K562 (cell line): Measurements from ENCODE around the gene NFATC2. TPM values are rescaled to one million over a fixed set of nuclear protein-coding genes. Genes with fewer than 3 reads are reported as not detected.

Source experiments
- ATAC-seq: fragments of 200-7000 bp; cut with Tn5 transposase; 3 replicates; pipeline ENCODE4 v1.9.1; 2020; ENCODE audit warnings: moderate library complexity
- BruUV-seq: library from RNA; stranded (reverse); fragments of 400-500 nt; replicated peaks from 2 replicates; lab custom pipeline; 2021; lab: Mats Ljungman, UMichigan
- CTCF ChIA-PET: fragments of 300-600 bp; formaldehyde crosslinking; extraction: SDS; loops from one replicate; lab custom pipeline; 2021; ENCODE audit warnings: low intra/inter-chr PET ratio; lab: Yijun Ruan, JAX
- POLR2A ChIA-PET: fragments of 300-600, 350-650 bp; sonication (Branson Sonifier 250); formaldehyde crosslinking; extraction: SDS; loops from one replicate; lab custom pipeline; 2021; ENCODE audit warnings: antibody characterized with exemption, inconsistent platforms; lab: Yijun Ruan, JAX
- DNase-seq, 4 experiments: peaks; one replicate each; pipeline versions ENCODE4 v3.0.0 to v3.0.0-alpha.2; 2011 to 2018; ENCODE audit warnings: low spot score in 3 of 4, mixed read lengths in 3 of 4; ENCODE audit errors: extremely low read depth in 1 of 4
- FAIRE-seq: peaks from 2 replicates; lab custom pipeline; 2011; peaks lifted over from hg19 to GRCh38; lab: Jason Lieb, UNC
- H2AFZ ChIP-seq: 2 replicates; pipeline ENCODE4 v1.6.0; 2011; ENCODE audit warnings: low read depth, low read length, control low read depth, inconsistent platforms
- H3K27ac ChIP-seq: fragments of 200-600 bp; 3 replicates; pipeline ENCODE4 v1.8.0; 2011; ENCODE audit warnings: low read depth, mild to moderate bottlenecking, control low read depth, inconsistent platforms, low read length, moderate library complexity, mixed read lengths; ENCODE audit errors: extremely low read depth
- H3K27me3 ChIP-seq, 2 experiments: fragments of 300-600 bp in 1 of 2; 2 replicates in 1 of 2; 3 replicates in 1 of 2; pipeline versions ENCODE4 v1.6.0 to v1.8.0; 2011; ENCODE audit warnings: inconsistent platforms in 2 of 2, low read length in 2 of 2, mild to moderate bottlenecking in 1 of 2, mixed read lengths in 1 of 2, moderate library complexity in 1 of 2; ENCODE audit not compliant: control insufficient read depth in 2 of 2, insufficient read depth in 2 of 2
- H3K36me3 ChIP-seq: fragments of 300-600 bp; 3 replicates; pipeline ENCODE4 v1.8.0; 2011; ENCODE audit warnings: mild to moderate bottlenecking, low read length, inconsistent platforms; ENCODE audit not compliant: control insufficient read depth, insufficient read depth
- H3K4me1 ChIP-seq, 2 experiments: fragments of 200-600 bp in 1 of 2; replicated peaks in 1 of 2; 2 replicates in 1 of 2; 3 replicates in 1 of 2; pipeline versions ENCODE4 v1.5.1 to v1.8.0; 2011; ENCODE audit warnings: inconsistent platforms in 2 of 2, low read length in 2 of 2, mild to moderate bottlenecking in 1 of 2, mixed read lengths in 1 of 2, moderate library complexity in 1 of 2; ENCODE audit not compliant: control insufficient read depth in 2 of 2, insufficient read depth in 2 of 2
- H3K4me2 ChIP-seq: 2 replicates; pipeline ENCODE4 v1.6.1; 2011; ENCODE audit warnings: low read length, control low read depth, inconsistent platforms, mixed read lengths; ENCODE audit not compliant: insufficient read depth
- H3K4me3 ChIP-seq: fragments of 200-600 bp; sonication (generic), shearing (Covaris generic); 2 replicates; pipeline ENCODE4 v1.5.1; 2016; ENCODE audit warnings: control low read depth, inconsistent platforms
- H3K79me2 ChIP-seq: fragments of 200-600 bp; 3 replicates; pipeline ENCODE4 v1.8.0; 2011; ENCODE audit warnings: low read length, inconsistent platforms; ENCODE audit not compliant: control insufficient read depth, insufficient read depth
- H3K9ac ChIP-seq, 2 experiments: 2 replicates each; pipeline versions ENCODE4 v1.6.0 to v1.6.1; 2011; ENCODE audit warnings: low read depth in 2 of 2, low read length in 2 of 2, control low read depth in 1 of 2, inconsistent platforms in 1 of 2, mild to moderate bottlenecking in 1 of 2, mixed read lengths in 1 of 2; ENCODE audit not compliant: insufficient read depth in 1 of 2
- H3K9me1 ChIP-seq: one replicate; pipeline ENCODE4 v1.6.0; 2011; ENCODE audit warnings: inconsistent platforms, mild to moderate bottlenecking, low read length, moderate library complexity; ENCODE audit not compliant: control insufficient read depth, insufficient read depth
- H3K9me3 ChIP-seq: replicated peaks from 2 replicates; pipeline ENCODE4 v1.5.1; 2011; ENCODE audit warnings: low read depth, low read length, inconsistent platforms; ENCODE audit not compliant: control insufficient read depth, insufficient read depth
- H4K20me1 ChIP-seq: replicated peaks from 2 replicates; pipeline ENCODE4 v1.6.1; 2011; ENCODE audit warnings: low read length, inconsistent platforms, mixed read lengths; ENCODE audit not compliant: control insufficient read depth, insufficient read depth
- CREBBP ChIP-seq: IDR thresholded peaks from one replicate; pipeline ENCODE4 v1.6.1; 2012; ENCODE audit warnings: low read depth, mild to moderate bottlenecking, control low read depth, inconsistent platforms, low read length
- ETV6 ChIP-seq, 3 experiments: fragments of 150-350 bp in 1 of 3; sonication (generic) in 1 of 3; formaldehyde crosslinking in 1 of 3; IDR thresholded peaks; 2 replicates each; pipeline versions ENCODE4 v1.6.1 to v1.8.0; 2014 to 2022; ENCODE audit warnings: borderline replicate concordance in 2 of 3, low read depth in 2 of 3, antibody characterized with exemption in 1 of 3, low read length in 1 of 3, mild to moderate bottlenecking in 1 of 3, missing genetic modification reagents in 1 of 3
- NRF1 ChIP-seq, 2 experiments: fragments of 450-650 bp; IDR thresholded peaks in 1 of 2; conservative IDR thresholded peaks in 1 of 2; 2 replicates each; pipeline ENCODE4 v1.6.1; 2014; ENCODE audit warnings: mild to moderate bottlenecking in 2 of 2
- PHF20 ChIP-seq: fragments of 450-650 bp; IDR thresholded peaks from 2 replicates; pipeline ENCODE4 v1.6.1; 2018; ENCODE audit not compliant: partially characterized antibody
- POLR2AphosphoS2 ChIP-seq: IDR thresholded peaks from 2 replicates; pipeline ENCODE4 v1.6.1; 2012; ENCODE audit warnings: low read length, improper control_type of control experiment
- SMARCA4 ChIP-seq: fragments of 450-650 bp; IDR thresholded peaks from 2 replicates; pipeline ENCODE4 v1.6.1; 2016
- SRSF1 ChIP-seq: fragments of 200-400 bp; formaldehyde crosslinking; IDR thresholded peaks from 2 replicates; pipeline ENCODE4 v1.6.1; 2017; ENCODE audit warnings: mild to moderate bottlenecking, low read depth, low read length, moderate library complexity
- YBX1 ChIP-seq: fragments of 450-650 bp; IDR thresholded peaks from 2 replicates; pipeline ENCODE4 v1.7.1; 2016; ENCODE audit warnings: mild to moderate bottlenecking
- ZNF316 ChIP-seq: fragments of 450-650 bp; IDR thresholded peaks from 2 replicates; pipeline ENCODE4 v1.6.1; 2016
- ZNF41 ChIP-seq: fragments of 250-450 bp; sonication (Bioruptor Pico); conservative IDR thresholded peaks from 2 replicates; pipeline ENCODE4 v1.4.0; 2020; ENCODE audit warnings: mild to moderate bottlenecking
- WGBS: fragments of 100-300 bp; shearing (Covaris generic); methylation state at CpG from one replicate; pipeline ENCODE4 v1.1.6; 2016; ENCODE audit warnings: low coverage, mixed read lengths; ENCODE audit not compliant: insufficient coverage; ENCODE audit errors: missing lambda C conversion rate; 5-methylcytosine and 5-hydroxymethylcytosine counted together
- in situ Hi-C: fragments of 300-500 bp; cut with MboI; formaldehyde crosslinking; loops from 4 replicates; pipeline ENCODE4 v1.15.0; 2018; ENCODE audit warnings: inconsistent platforms, mixed read lengths
- intact Hi-C: fragments of 100-400 bp; cut with micrococcal nuclease; formaldehyde crosslinking; loops from 2 replicates; pipeline ENCODE4 v1.14.2; 2022
- polyA plus RNA-seq, 8 experiments: library from polyadenylated mRNA; depleted of rRNA in 4 of 8; stranded (reverse) in 5 of 8; unstranded in 3 of 8; fragments of >200 nt; fragmentation: Nextera tagmentation in 2 of 8; fragmentation: Illumina TruSeq in 1 of 8; extraction: Ambion mirVana in 2 of 8; extraction: Trizol in 1 of 8; gene quantifications; 2 replicates each; pipeline versions ENCODE4 v1.2.1 to v1.2.3, GENCODE V29; 2011 to 2014; ENCODE audit warnings: inconsistent platforms in 1 of 8, missing spikeins in 1 of 8
- total RNA-seq, 7 experiments: library from RNA; depleted of rRNA in 6 of 7; stranded (reverse); fragments of >200 nt in 6 of 7; fragmentation: Illumina TruSeq in 2 of 7; extraction: Trizol in 2 of 7; gene quantifications; 2 replicates each; pipeline versions ENCODE4 v1.2.1 to v1.2.3, GENCODE V29; 2011 to 2021; ENCODE audit warnings: low replicate concordance in 1 of 7
- TF ChIP-seq, protein P1 (sequence below): fragments of 450-650 bp; IDR thresholded peaks from 2 replicates; pipeline ENCODE4 v1.6.1; 2017; ENCODE audit warnings: antibody characterized with exemption

Gene NFATC2
- total and polyA plus RNA-seq, 9 of the 15 experiments (the other 6 are each of a cell fraction or from before 2014, with no cell fraction given): 1.9 to 11.2 (median 3.0) TPM

DNA sequence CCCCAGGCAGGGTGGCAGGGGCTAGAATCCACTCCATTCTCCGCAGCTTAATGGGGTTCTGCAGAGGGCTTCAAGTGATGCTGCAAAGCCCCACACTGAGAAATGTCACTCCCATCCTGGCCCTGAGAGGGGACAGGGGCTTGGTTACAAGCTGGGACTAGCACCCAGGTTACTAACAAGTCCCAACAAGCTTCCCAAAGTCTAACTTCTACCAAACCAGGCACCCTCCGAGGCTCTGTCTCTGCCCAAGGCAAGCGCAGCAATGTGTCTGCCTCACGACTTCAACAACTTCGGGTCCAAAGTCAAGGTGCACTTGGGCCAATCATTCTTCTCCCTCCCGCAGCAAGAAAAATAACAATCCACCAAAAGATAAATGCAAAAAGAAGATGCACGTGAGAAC, 45.6 kb downstream of the NFATC2 start:
- FAIRE-seq: no peak
- BruUV-seq: no TSS peak
- Histone ChIP-seq H3K9ac (peak overlapping the region in 1 of 2 experiments; percentile 78; a peak in 1 of 4 replicates), H3K27ac (no peak overlapping the region), H3K79me2 (peaks cover 15% of the 10 kb centered on the region; the same call in 2 of the 3 replicates), H4K20me1 (no peaks in the 10 kb centered on the region; the same call in none of the 2 replicates), H3K9me1 (peaks cover 5% of the 10 kb centered on the region), H3K9me3 (no peaks in the 10 kb centered on the region), H3K36me3 (peaks cover 6% of the 10 kb centered on the region; the same call in 2 of the 3 replicates), H3K4me3 (no peak overlapping the region), H3K4me1 (peaks cover 24 to 32% of the 10 kb centered on the region in 2 experiments), H3K27me3 (no peaks in the 10 kb centered on the region), H3K4me2 (no peak overlapping the region), H2AFZ (no peak overlapping the region)
- in situ Hi-C loops: no loop called here
- WGBS: 79% methylated on average over 7 of the region's 7 CpGs
- intact Hi-C loops: no loop called here
- no peak for DNase-seq
- ChIA-PET POLR2A (no interaction called here), CTCF (no interaction called here)
- no peak for ATAC-seq
- TF ChIP-seq YBX1 (no peak), ZNF316 (no peak), SMARCA4 (no peak), SRSF1 (no peak), ZNF41 (CRISPR knock-in tag) (no peak), ETV6 (IDR thresholded peaks at IDR 0.05; ENCODE audit: borderline replicate concordance in 1 of 2, low read depth in 2 of 2, low read length in 1 of 2) (no peak), ETV6 (CRISPR knock-in tag; IDR thresholded peaks at IDR 0.05; ENCODE audit: borderline replicate concordance) (no peak), PHF20 (no peak), POLR2AphosphoS2 (no peak), CREBBP (no peak), NRF1 (conservative IDR thresholded peaks at IDR 0.05 in 1 of 2, IDR thresholded peaks at IDR 0.05 in 1 of 2) (no peak)
- TF ChIP-seq, protein P1, sequence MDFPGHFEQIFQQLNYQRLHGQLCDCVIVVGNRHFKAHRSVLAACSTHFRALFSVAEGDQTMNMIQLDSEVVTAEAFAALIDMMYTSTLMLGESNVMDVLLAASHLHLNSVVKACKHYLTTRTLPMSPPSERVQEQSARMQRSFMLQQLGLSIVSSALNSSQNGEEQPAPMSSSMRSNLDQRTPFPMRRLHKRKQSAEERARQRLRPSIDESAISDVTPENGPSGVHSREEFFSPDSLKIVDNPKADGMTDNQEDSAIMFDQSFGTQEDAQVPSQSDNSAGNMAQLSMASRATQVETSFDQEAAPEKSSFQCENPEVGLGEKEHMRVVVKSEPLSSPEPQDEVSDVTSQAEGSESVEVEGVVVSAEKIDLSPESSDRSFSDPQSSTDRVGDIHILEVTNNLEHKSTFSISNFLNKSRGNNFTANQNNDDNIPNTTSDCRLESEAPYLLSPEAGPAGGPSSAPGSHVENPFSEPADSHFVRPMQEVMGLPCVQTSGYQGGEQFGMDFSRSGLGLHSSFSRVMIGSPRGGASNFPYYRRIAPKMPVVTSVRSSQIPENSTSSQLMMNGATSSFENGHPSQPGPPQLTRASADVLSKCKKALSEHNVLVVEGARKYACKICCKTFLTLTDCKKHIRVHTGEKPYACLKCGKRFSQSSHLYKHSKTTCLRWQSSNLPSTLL: no peak
